T-cell (primary cell): ENCODE data around the gene PSMG2. TPM values are rescaled to one million over a fixed set of nuclear protein-coding genes. Genes with fewer than 3 reads are reported as not detected.
A peak's percentile ranks its signal among the peaks of the same experiment; 100 is the strongest.

Experiments
- ATAC-seq, 4 experiments: fragments of 200-7000 bp in 3 of 4; fragments of 150-1000 bp in 1 of 4; cut with Tn5 transposase; replicated peaks in 1 of 4; 1 replicate in 3 of 4; 2 replicates in 1 of 4; pipeline ENCODE4 v1.10.0; 2021; ENCODE audit warnings: moderate library complexity in 3 of 4, mild to moderate bottlenecking in 2 of 4, moderate number of reproducible peaks in 1 of 4
- CTCF ChIA-PET, 2 donors: fragments of 300-600 bp; sonication (Branson Sonifier 250); formaldehyde crosslinking; loops; one replicate each; lab custom pipeline; 2022; ENCODE audit warnings: antibody characterized with exemption in 2 of 2; lab: Charles Lee
- POLR2A ChIA-PET, 2 donors: fragments of 300-600 bp; sonication (Branson Sonifier 250); formaldehyde crosslinking; loops; one replicate each; lab custom pipeline; 2022; ENCODE audit warnings: antibody characterized with exemption in 2 of 2; lab: Charles Lee
- DNase-seq, 35 experiments: peaks; one replicate each; pipeline versions ENCODE4 v3.0.0 to v3.0.0-alpha.2; 2013 to 2023
- H3K27ac ChIP-seq: one replicate; pipeline ENCODE4 v1.5.1; 2013; ENCODE audit warnings: low read length
- H3K27me3 ChIP-seq, 2 experiments: replicated peaks in 1 of 2; 1 replicate in 1 of 2; 2 replicates in 1 of 2; pipeline versions ENCODE4 v1.6.1 to v1.7.0; 2013; ENCODE audit warnings: low read length in 1 of 2, mixed read lengths in 1 of 2; ENCODE audit not compliant: control insufficient read depth in 2 of 2, insufficient read depth in 2 of 2; ENCODE audit errors: extremely low read depth in 1 of 2
- H3K36me3 ChIP-seq, 2 donors: 1 replicate in 1 of 2; 2 replicates in 1 of 2; pipeline versions ENCODE4 v1.6.1 to v1.7.0; 2013; ENCODE audit warnings: low read length in 1 of 2; ENCODE audit not compliant: control insufficient read depth in 2 of 2, insufficient read depth in 1 of 2; ENCODE audit errors: extremely low read depth in 1 of 2
- H3K4me1 ChIP-seq, 2 experiments: 1 replicate in 1 of 2; 2 replicates in 1 of 2; pipeline versions ENCODE4 v1.6.1 to v1.7.0; 2013; ENCODE audit warnings: low read length in 2 of 2, mixed read lengths in 1 of 2; ENCODE audit not compliant: insufficient read depth in 2 of 2, control insufficient read depth in 1 of 2; ENCODE audit errors: extremely low read depth in 1 of 2
- H3K4me3 ChIP-seq, 2 donors: 1 replicate in 1 of 2; 2 replicates in 1 of 2; pipeline versions ENCODE4 v1.5.1 to v1.7.0; 2013; ENCODE audit warnings: mild to moderate bottlenecking in 2 of 2, low read length in 1 of 2, moderate library complexity in 1 of 2; ENCODE audit not compliant: control insufficient read depth in 1 of 2; ENCODE audit errors: extremely low read depth in 1 of 2
- H3K9me3 ChIP-seq: 2 replicates; pipeline ENCODE4 v1.7.0; 2013
- H3K27ac Mint-ChIP-seq, 2 donors: one replicate each; pipeline ENCODE4 v1.8.0; 2020 to 2021; ENCODE audit warnings: mild to moderate bottlenecking in 2 of 2, mixed read lengths in 2 of 2
- H3K27me3 Mint-ChIP-seq, 2 donors: one replicate each; pipeline ENCODE4 v1.8.0; 2021 to 2022; ENCODE audit warnings: mixed read lengths in 2 of 2
- H3K36me3 Mint-ChIP-seq: one replicate; pipeline ENCODE4 v1.8.0; 2021; ENCODE audit warnings: mixed read lengths
- H3K4me1 Mint-ChIP-seq, 3 donors: one replicate each; pipeline ENCODE4 v1.8.0; 2020 to 2022; ENCODE audit warnings: mixed read lengths in 3 of 3, mild to moderate bottlenecking in 1 of 3
- H3K4me3 Mint-ChIP-seq, 3 donors: one replicate each; pipeline ENCODE4 v1.8.0; 2020 to 2022; ENCODE audit warnings: mild to moderate bottlenecking in 3 of 3, mixed read lengths in 3 of 3, moderate library complexity in 3 of 3
- H3K9me3 Mint-ChIP-seq, 3 donors: one replicate each; pipeline ENCODE4 v1.8.0; 2020 to 2022; ENCODE audit warnings: mixed read lengths in 3 of 3
- WGBS: methylation state at CpG from one replicate; pipeline ENCODE4 v1.1.5; 2013; ENCODE audit warnings: missing lambda C conversion rate; ENCODE audit not compliant: insufficient coverage; 5-methylcytosine and 5-hydroxymethylcytosine counted together
- total RNA-seq, 35 experiments: library from RNA in 6 of 35; stranded (reverse) in 6 of 35; fragments of 120-200 nt in 1 of 35; gene quantifications; one replicate each; pipeline versions ENCODE4 v1.2.1 to v1.2.4 and lab custom pipeline; 2013 to 2026

PSMG2 gene
- total RNA-seq, 5 donors from 2014 or later (not counting 1 experiment from before 2014, with no cell fraction given), result 50.3 to 59.9 (median 56.1) TPM

- ChIA-PET CTCF (interaction anchor here in 1 of 2 donors (0.5 kb wide), 1 partner anchor 23 kb away, joined by 3 read pairs; no protein-coding TSS in a partner anchor), POLR2A (no interaction called here)
- H3K36me3 ChIP-seq, result no peaks in the 10 kb centered on the region
- H3K27me3 Mint-ChIP-seq, result no peaks in the 10 kb centered on the region
- DNase-seq (no peak), ATAC-seq (no peak)
- 75% methylated on average over 9 of the region's 19 CpGs for WGBS
- H3K36me3 Mint-ChIP-seq, result no peaks in the 10 kb centered on the region
- H3K27me3 ChIP-seq, result no peaks in the 10 kb centered on the region
- H3K4me1 Mint-ChIP-seq, result no peaks in the 10 kb centered on the region
- H3K27ac ChIP-seq, result no peak overlapping the region
- H3K9me3 ChIP-seq, result no peaks in the 10 kb centered on the region
- no peak overlapping the region for H3K27ac Mint-ChIP-seq
- no peak overlapping the region for H3K4me3 ChIP-seq
- no peaks in the 10 kb centered on the region for H3K9me3 Mint-ChIP-seq
- no peaks in the 10 kb centered on the region for H3K4me1 ChIP-seq
- H3K4me3 Mint-ChIP-seq, result no peak overlapping the region
Measured at GRCh38 chr18:12737243-12737902, 34.5 kb downstream of the PSMG2 start.

- Histone ChIP-seq H3K27ac (no peak overlapping the region), H3K9me3 (no peaks in the 10 kb centered on the region), H3K36me3 (no peaks in the 10 kb centered on the region), H3K4me3 (no peak overlapping the region), H3K4me1 (no peaks in the 10 kb centered on the region), H3K27me3 (no peaks in the 10 kb centered on the region)
- DNase-seq (no peak), ATAC-seq (no peak)
- Mint-ChIP-seq H3K27me3 (no peaks in the 10 kb centered on the region), H3K9me3 (no peaks in the 10 kb centered on the region), H3K4me3 (no peak overlapping the region), H3K27ac (no peak overlapping the region), H3K4me1 (no peaks in the 10 kb centered on the region), H3K36me3 (no peaks in the 10 kb centered on the region)
- ChIA-PET CTCF (interaction anchor here in 1 of 2 donors (0.6 kb wide), 1 partner anchor 149 kb away, joined by 3 read pairs; no protein-coding TSS in a partner anchor), POLR2A (no interaction called here)
- WGBS, result 37% methylated on average over 2 of the region's 6 CpGs
Measured at GRCh38 chr18:12741351-12741750, 38.5 kb downstream of the PSMG2 start.

- no peaks in the 10 kb centered on the region for H3K36me3 Mint-ChIP-seq
- Histone ChIP-seq H3K9me3 (no peaks in the 10 kb centered on the region), H3K27me3 (no peaks in the 10 kb centered on the region), H3K27ac (no peak overlapping the region), H3K36me3 (no peaks in the 10 kb centered on the region), H3K4me3 (no peak overlapping the region), H3K4me1 (no peaks in the 10 kb centered on the region)
- no peaks in the 10 kb centered on the region for H3K4me1 Mint-ChIP-seq
- DNase-seq (no peak), ATAC-seq (no peak)
- 70% methylated on average over 2 of the region's 5 CpGs for WGBS
- no peaks in the 10 kb centered on the region for H3K27me3 Mint-ChIP-seq
- no peaks in the 10 kb centered on the region for H3K9me3 Mint-ChIP-seq
- CTCF ChIA-PET, result interaction anchor here (0.6 to 4.2 kb wide), 3 partner anchors 16 to 192 kb away, joined by 3 to 24 read pairs (median 5); no protein-coding TSS in a partner anchor
- POLR2A ChIA-PET, result no interaction called here
- no peak overlapping the region for H3K4me3 Mint-ChIP-seq
- no peak overlapping the region for H3K27ac Mint-ChIP-seq
Measured at GRCh38 chr18:12742453-12742852, 39.6 kb downstream of the PSMG2 start.

- no peaks in the 10 kb centered on the region for H3K4me1 ChIP-seq
- H3K4me3 ChIP-seq, result no peak overlapping the region
- no peaks in the 10 kb centered on the region for H3K36me3 Mint-ChIP-seq
- no peak overlapping the region for H3K27ac Mint-ChIP-seq
- no CpG with 5 or more reads among the region's 2 CpGs for WGBS
- no peaks in the 10 kb centered on the region for H3K9me3 ChIP-seq
- peak in 1 of 35 experiments; percentile 64 for DNase-seq
- H3K27me3 Mint-ChIP-seq, result no peaks in the 10 kb centered on the region
- POLR2A ChIA-PET, result no interaction called here
- no peaks in the 10 kb centered on the region for H3K36me3 ChIP-seq
- H3K27ac ChIP-seq, result no peak overlapping the region
- ATAC-seq, result peak in 1 of 4 experiments; percentile 47
- H3K4me3 Mint-ChIP-seq, result no peak overlapping the region
- H3K4me1 Mint-ChIP-seq, result peaks cover 0 to 2% (median 1%) of the 10 kb centered on the region in 3 donors
- H3K9me3 Mint-ChIP-seq, result no peaks in the 10 kb centered on the region
- H3K27me3 ChIP-seq, result peaks cover 0 to 2% of the 10 kb centered on the region in 2 experiments
- CTCF ChIA-PET, result interaction anchor here (0.6 to 4.2 kb wide), 12 partner anchors 18 to 415 kb away, joined by 3 to 24 read pairs (median 4); no protein-coding TSS in a partner anchor
Measured at GRCh38 chr18:12744103-12744502, 41.3 kb downstream of the PSMG2 start.

GRCh38 chr18:12745095-12745795, 42.4 kb downstream of the PSMG2 start:
- Histone ChIP-seq H3K27me3 (peaks cover 0 to 4% of the 10 kb centered on the region in 2 experiments), H3K27ac (no peak overlapping the region), H3K4me1 (peaks cover 4 to 7% of the 10 kb centered on the region in 2 experiments), H3K9me3 (no peaks in the 10 kb centered on the region), H3K36me3 (no peaks in the 10 kb centered on the region), H3K4me3 (no peak overlapping the region)
- peaks cover 6 to 13% (median 13%) of the 10 kb centered on the region in 3 donors for H3K4me1 Mint-ChIP-seq
- POLR2A ChIA-PET, result interaction anchor here in 1 of 2 donors (0.6 kb wide), 1 partner anchor 143 kb away, joined by 3 read pairs; no protein-coding TSS in a partner anchor
- no peak for ATAC-seq
- CTCF ChIA-PET, result interaction anchor here (0.9 to 4.2 kb wide), 3 partner anchors 146 to 190 kb away, joined by 3 to 24 read pairs (median 16); no protein-coding TSS in a partner anchor
- no peak overlapping the region for H3K27ac Mint-ChIP-seq
- H3K9me3 Mint-ChIP-seq, result no peaks in the 10 kb centered on the region
- no peaks in the 10 kb centered on the region for H3K36me3 Mint-ChIP-seq
- no peaks in the 10 kb centered on the region for H3K27me3 Mint-ChIP-seq
- WGBS, result no CpG with 5 or more reads among the region's 7 CpGs
- no peak for DNase-seq
- H3K4me3 Mint-ChIP-seq, result no peak overlapping the region

GRCh38 chr18:12747530-12748315, 44.9 kb downstream of the PSMG2 start:
- no peak overlapping the region for H3K4me3 ChIP-seq
- ATAC-seq (no peak), DNase-seq (no peak)
- no peak overlapping the region for H3K27ac Mint-ChIP-seq
- WGBS, result no CpG with 5 or more reads among the region's 8 CpGs
- H3K4me1 Mint-ChIP-seq, result peaks cover 10 to 20% (median 19%) of the 10 kb centered on the region in 3 donors
- no peaks in the 10 kb centered on the region for H3K36me3 ChIP-seq
- peaks cover 9 to 11% of the 10 kb centered on the region in 2 experiments for H3K4me1 ChIP-seq
- CTCF ChIA-PET, result interaction anchor here (1.0 to 1.2 kb wide), 3 partner anchors 21 to 145 kb away, joined by 3 to 4 read pairs (median 3); no protein-coding TSS in a partner anchor
- H3K4me3 Mint-ChIP-seq, result no peak overlapping the region
- H3K27ac ChIP-seq, result no peak overlapping the region
- no peaks in the 10 kb centered on the region for H3K9me3 ChIP-seq
- POLR2A ChIA-PET, result no interaction called here
- no peaks in the 10 kb centered on the region for H3K36me3 Mint-ChIP-seq
- H3K27me3 Mint-ChIP-seq, result no peaks in the 10 kb centered on the region
- H3K27me3 ChIP-seq, result peaks cover 0 to 4% of the 10 kb centered on the region in 2 experiments
- no peaks in the 10 kb centered on the region for H3K9me3 Mint-ChIP-seq
